ENCODE measurements around the gene ANKRD30A. TPM values are rescaled to one million over a fixed set of nuclear protein-coding genes. Genes with fewer than 3 reads are reported as not detected.
"Not testable (repeated sequence)": the region's sequence is repeated elsewhere in the genome, so short reads cannot be mapped to it uniquely, and the experiment has no call there.

The ANKRD30A gene, protein sequence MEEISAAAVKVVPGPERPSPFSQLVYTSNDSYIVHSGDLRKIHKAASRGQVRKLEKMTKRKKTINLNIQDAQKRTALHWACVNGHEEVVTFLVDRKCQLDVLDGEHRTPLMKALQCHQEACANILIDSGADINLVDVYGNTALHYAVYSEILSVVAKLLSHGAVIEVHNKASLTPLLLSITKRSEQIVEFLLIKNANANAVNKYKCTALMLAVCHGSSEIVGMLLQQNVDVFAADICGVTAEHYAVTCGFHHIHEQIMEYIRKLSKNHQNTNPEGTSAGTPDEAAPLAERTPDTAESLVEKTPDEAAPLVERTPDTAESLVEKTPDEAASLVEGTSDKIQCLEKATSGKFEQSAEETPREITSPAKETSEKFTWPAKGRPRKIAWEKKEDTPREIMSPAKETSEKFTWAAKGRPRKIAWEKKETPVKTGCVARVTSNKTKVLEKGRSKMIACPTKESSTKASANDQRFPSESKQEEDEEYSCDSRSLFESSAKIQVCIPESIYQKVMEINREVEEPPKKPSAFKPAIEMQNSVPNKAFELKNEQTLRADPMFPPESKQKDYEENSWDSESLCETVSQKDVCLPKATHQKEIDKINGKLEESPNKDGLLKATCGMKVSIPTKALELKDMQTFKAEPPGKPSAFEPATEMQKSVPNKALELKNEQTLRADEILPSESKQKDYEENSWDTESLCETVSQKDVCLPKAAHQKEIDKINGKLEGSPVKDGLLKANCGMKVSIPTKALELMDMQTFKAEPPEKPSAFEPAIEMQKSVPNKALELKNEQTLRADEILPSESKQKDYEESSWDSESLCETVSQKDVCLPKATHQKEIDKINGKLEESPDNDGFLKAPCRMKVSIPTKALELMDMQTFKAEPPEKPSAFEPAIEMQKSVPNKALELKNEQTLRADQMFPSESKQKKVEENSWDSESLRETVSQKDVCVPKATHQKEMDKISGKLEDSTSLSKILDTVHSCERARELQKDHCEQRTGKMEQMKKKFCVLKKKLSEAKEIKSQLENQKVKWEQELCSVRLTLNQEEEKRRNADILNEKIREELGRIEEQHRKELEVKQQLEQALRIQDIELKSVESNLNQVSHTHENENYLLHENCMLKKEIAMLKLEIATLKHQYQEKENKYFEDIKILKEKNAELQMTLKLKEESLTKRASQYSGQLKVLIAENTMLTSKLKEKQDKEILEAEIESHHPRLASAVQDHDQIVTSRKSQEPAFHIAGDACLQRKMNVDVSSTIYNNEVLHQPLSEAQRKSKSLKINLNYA (N-terminal part only)
- total RNA-seq: not detected
- long read RNA-seq: 0 reads

DNA sequence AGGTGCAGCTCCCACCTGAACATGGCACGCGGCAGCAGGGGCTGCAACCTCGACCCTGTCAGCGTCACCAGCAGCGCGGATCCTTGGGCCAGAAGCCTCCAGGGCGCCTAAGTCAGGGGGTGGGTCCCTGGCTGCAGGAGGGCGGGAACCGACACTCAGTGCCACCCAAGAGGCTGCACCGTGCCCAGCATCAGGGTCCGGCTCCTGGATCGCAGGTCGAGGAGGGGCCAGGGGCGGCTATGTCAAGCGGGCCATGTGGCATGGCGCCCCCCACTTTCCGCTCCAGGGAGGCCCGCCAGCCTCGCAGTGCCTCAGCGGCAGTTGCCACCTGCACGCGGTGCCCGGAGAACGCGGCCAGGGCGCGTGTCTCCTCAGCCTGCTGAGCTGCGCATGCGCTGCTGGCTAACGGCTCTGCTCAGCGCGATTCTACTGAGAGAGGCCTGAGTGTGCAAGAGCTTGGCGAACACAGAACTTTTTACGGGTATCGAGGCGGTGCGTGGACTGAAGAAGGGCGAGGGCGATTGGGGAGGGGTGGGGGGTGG lies at the start of gene ANKRD30A:
TSS of gene ANKRD30A (plus strand) at position 408 of the 542 bp plus-strand sequence. CDS start 190 bp downstream, outside the sequence.
- no peak for ATAC-seq (ENCODE audit: poor library complexity)

DNA sequence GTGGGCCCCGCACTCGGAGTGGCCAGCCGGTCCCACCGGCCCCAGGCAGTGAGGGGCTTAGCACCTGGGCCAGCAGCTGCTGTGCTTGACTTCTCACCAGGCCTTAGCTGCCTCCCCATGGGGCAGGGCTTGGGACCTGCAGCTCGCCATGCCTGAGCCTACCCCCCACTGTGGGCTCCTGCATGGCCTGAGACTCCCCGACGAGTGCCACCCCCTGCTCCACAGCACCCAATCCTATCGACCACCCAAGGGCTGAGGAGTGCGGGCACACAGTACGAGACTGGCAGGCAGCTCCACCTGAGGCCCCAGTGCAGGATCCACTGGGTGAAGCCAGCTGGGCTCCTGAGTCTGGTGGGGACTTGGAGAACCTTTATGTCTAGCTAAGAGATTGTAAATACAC lies 49.3 kb upstream of the ANKRD30A start:
- intact Hi-C loops (cut with DNase I); ATAC-seq (ENCODE audit: poor library complexity); DNase-seq: not testable (repeated sequence)

More for the DNA sequence above, at the start of gene ANKRD30A:
- intact Hi-C loops (cut with DNase I): no loop called here
- DNase-seq: no peak

DNA sequence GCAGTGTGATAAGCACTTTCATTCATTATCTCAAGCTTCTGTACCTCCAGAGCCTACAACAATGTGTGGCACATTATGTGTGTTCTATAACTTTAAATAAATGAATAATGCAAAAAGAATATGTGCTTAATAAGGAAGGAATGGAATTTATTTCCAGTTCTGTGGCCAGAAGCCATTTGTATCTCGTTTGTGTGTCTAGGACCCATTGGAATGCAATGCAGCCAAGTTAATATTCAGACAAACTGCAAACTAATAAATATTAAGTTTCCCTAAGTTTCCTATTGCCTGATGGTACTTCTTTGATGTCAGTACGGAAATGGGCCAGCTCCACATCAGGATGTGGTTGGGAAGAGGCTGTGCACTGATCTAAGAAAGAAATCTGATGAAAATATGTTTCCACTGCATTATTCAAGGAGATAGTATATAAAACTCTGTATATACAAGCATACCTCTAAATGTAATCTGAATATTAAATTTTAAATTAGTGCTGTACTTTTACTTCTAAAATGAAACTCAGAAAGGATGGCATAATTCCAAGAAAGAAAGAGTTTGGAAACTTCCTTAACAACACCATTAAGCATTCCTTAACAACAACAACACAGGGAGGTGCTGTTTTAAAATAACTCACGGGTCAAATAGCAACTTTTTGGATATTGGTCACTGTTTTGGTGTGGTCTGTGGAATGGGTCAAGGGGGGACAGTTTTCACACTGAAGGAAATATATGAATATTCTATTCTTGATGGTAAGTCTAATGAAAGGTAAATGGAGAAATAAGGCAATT lies 29.4 kb upstream of the ANKRD30A start:
- ATAC-seq (ENCODE audit: poor library complexity): no peak
- no peak for DNase-seq
- intact Hi-C loops (cut with DNase I): no loop called here

DNA sequence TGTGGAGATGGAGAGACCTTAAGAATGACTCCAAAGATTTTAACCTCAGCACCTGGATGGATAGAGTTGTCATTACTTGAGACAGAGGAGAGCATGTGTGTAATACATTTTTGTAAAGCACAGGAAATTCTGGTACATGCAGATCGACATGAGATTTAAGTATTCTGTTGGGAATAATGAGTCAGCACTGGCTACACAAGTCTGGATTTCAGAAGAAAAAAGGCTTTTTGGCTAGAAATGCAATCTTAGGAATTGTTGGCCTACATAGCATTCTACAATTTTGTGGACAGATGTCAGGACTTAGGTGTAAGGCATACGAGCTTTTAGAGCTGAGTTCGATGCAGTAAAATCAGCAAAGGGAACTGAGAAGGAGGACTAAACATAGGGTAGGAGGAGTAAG lies 24.1 kb upstream of the ANKRD30A start:
- DNase-seq (no peak), ATAC-seq (ENCODE audit: poor library complexity) (no peak)
- intact Hi-C loops (cut with DNase I): no loop called here

DNA sequence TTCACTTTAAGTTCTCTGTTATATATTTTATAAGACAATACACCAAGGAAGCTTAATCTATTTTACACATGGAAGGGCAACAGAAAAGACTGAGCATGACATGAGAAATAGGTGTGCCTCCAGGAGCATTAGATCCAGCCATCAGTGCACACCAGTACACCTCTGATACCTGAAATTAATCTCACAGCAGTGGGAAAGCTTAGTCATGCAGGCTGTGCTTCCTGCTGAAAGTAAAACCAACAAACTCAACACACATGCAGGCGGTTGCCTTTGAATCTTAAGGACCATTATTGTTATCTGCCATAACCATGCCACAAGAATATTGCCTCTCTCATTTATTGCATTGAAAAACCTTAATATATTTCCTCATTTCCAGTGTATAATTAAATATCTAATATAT lies 16.4 kb upstream of the ANKRD30A start:
- ATAC-seq (ENCODE audit: poor library complexity) (no peak), DNase-seq (no peak)
- intact Hi-C loops (cut with DNase I): no loop called here

DNA sequence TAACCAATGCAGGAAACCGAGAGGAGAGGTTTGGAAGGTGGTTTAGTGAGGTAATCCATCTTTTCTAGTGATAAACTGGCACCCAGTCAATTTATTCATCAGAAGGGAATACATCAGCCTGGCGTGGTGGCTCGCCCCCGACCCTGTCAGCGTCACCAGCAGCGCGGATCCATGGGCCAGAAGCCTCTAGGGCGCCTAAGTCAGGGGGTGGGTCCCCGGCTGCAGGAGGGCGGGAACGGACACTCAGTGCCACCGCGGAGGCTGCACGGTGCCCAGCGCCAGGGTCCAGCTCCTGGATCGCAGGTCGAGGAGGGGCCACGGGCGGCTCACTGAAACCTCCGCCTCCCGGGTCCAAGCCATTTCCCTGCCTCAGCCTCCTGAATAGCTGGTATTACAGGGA lies 866 bp upstream of the ANKRD30A start:
- ATAC-seq (ENCODE audit: poor library complexity): no peak
- no peak for DNase-seq
- intact Hi-C loops (cut with DNase I): no loop called here

DNA sequence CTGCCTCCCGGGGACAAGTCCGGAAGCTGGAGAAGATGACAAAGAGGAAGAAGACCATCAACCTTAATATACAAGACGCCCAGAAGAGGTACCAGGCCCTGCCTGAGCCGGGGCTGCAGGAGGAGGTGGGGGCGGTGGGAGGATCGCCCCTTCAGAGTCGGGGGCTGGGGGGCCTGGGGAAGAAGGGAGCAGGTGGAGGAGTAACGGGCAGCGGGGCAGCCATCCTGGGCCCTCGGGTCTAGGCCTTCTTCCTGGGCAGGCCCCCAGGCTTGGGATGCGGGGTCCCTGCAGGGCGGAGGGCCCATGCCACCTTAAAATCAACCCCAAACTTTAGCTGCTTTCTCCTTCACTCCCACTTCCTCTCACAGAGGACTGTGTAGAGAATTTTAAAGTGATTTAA lies 523 bp downstream of the ANKRD30A start:
- DNase-seq (no peak), ATAC-seq (ENCODE audit: poor library complexity) (no peak)
- intact Hi-C loops (cut with DNase I): no loop called here

DNA sequence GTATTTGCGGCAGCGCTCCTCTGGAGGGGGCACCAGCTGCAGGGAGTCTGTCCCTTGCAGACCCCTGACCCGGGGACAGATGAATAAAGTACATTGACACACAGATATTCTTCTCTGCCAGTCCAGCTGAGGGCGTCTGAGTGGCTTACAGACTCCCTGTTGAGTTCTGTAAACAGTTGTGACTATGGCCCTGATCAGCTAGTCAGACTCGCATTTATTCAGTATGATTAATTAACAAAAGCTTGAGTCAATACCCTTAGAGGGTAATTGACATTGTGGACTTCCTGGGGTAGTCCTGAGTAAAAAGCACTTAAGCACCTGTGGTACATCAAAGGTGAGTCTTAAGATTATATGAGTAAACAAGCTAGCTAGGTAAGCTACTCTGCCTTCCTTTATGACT lies 21.0 kb downstream of the ANKRD30A start:
- ATAC-seq (ENCODE audit: poor library complexity): no peak
- DNase-seq: no peak
- intact Hi-C loops (cut with DNase I): no loop called here

DNA sequence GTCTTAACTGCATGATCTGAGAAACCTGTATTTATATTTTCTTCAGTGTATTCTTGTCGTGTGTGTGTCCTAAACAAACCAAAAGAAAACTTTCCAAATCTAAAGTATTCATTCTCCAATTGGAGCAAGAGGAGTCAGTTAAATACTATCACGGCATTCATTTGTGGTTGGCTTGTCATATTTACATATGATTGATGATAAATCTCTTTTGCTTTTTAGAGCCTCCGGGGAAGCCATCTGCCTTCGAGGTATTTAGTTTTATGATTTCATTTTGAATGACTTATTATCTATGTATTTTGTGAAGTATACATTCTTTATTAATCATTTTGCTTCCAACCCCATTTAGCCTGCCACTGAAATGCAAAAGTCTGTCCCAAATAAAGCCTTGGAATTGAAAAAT lies 37.0 kb downstream of the ANKRD30A start:
- DNase-seq; ATAC-seq (ENCODE audit: poor library complexity); intact Hi-C loops (cut with DNase I): not testable (repeated sequence)

DNA sequence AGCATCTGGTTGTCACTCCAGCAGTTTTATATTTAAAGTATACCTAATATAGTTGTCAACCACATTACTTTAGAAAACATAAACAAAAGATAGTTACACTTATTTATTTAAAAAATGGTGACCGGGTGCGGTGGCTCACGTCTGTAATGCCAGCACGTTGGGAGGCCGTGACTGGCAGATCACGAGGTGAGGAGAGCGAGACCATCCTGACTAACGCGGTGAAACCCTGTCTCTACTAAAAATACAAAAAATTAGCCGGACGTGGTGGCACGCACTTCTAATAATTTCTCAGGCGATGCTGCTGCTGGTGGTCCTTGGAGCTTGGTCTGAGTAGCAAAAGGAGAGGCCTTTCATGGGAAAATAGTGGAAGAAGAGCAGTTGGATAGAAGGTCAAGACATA lies 46.5 kb downstream of the ANKRD30A start:
- intact Hi-C loops (cut with DNase I); ATAC-seq (ENCODE audit: poor library complexity): not testable (repeated sequence)
- peak; percentile 27 for DNase-seq

DNA sequence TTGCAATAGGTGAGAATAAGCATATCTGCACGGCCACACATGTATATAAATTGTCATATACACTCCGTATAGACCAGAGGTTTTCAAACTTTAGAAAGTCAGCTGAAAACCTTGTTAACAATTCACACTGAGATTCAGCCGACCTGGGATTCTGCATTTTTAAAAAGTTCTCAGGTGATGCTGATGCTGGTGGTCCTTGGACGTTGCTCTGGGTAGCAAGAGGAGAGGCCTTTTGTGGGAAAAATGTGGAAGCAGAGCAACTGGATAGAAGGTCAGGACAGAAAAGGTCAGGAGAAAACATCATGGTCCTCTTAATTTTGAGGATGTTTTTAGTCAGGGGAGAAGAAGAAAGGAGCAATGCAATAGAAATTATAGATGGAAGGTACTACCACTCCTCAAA lies 52.9 kb downstream of the ANKRD30A start:
- intact Hi-C loops (cut with DNase I); ATAC-seq (ENCODE audit: poor library complexity); DNase-seq: not testable (repeated sequence)

DNA sequence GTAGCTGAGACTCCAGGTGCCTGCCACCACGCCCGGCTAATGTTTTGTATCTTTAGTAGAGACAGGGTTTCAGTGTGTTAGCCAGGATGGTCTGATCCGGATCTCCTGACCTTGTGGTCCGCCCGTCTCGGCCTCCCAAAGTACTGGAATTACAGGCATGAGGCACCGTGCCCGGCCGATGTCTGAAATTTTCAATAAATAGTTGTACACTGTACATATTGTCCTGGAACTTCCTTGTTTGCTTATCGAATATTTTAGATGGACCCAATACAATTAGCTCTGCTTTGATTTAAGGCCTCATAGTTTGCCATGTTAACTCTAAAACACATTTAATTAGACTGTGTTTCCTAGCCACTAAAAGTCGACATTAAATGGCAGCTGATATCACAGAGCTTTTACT lies 57.3 kb downstream of the ANKRD30A start:
- DNase-seq; ATAC-seq (ENCODE audit: poor library complexity); intact Hi-C loops (cut with DNase I): not testable (repeated sequence)

DNA sequence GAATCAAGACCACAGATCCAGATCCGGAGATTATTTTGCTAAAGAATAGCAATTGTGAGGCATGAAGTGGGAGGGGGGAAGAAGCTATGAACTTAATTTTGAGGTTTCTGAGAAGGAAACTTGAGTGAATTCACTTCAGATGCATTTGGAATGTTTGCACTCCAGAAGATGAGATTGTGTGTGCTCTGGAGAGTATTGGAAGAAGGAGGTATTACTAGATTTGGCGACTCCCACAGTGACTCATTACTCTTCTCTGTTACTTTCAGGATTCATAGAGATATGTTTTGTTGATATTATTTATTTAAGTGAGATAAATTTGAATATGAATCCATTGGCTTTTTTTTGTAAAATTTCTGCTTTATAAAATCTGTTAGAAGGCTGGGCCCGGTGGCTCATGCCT lies 80.7 kb downstream of the ANKRD30A start:
- intact Hi-C loops (cut with DNase I): no loop called here
- no peak for DNase-seq
- ATAC-seq (ENCODE audit: poor library complexity): no peak

DNA sequence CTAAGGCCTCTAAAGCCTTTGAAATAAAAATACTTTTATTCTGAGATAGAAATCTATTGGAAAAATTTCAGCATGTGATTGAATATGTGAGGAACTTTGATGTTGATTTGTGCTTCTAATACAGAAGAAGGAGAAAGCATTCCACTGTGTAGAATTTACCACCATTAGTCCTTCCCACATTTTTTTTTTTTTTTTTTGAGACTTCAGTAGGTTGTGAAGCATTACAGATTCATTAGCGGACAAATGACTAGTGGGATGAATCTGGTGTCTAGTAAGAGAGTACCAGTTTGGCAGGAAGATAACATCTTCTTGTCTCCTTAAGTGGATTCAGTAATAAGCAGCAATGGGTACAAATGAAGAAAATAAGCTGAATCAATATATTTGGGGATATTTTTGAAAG lies 95.5 kb downstream of the ANKRD30A start:
- no peak for ATAC-seq (ENCODE audit: poor library complexity)
- DNase-seq: no peak
- intact Hi-C loops (cut with DNase I): no loop called here

DNA sequence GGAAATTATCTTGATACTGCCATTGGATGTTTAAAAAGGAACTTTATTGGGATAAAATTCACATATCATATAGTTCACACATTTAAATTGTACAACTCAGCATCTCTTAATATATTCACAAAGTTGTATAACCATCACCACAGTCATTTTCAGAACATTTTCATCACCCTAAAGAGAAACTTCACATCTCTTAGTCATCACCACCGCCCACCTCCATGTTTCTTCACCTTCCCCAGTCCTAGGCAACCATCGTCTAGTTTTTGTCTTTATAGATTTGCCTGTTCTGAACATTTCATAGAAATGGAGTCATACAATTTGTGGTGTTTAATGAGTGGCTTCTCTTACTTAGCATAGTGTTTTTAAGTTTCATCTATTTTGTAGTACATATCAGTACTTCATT lies 96.6 kb downstream of the ANKRD30A start:
- intact Hi-C loops (cut with DNase I): no loop called here
- no peak for DNase-seq
- no peak for ATAC-seq (ENCODE audit: poor library complexity)

DNA sequence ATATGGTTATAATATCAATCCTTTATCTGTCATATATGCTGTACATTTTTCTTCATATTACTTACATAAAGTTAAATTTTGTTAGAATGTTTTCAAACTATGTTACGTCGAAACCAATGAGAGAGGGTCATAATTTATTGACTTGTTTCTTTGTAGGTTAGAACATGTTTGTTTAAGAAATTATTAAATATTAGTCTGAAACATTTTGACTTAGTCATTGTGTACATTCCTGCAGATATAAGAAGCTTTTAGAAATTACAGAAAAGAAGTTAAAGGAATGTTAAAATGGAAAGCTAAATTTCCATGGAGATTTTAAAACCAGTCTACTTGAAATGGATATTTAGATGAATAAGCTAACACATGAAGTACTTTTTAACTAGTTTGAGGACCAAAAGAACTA lies 99.8 kb downstream of the ANKRD30A start:
- DNase-seq (no peak), ATAC-seq (ENCODE audit: poor library complexity) (no peak)
- intact Hi-C loops (cut with DNase I): no loop called here

DNA sequence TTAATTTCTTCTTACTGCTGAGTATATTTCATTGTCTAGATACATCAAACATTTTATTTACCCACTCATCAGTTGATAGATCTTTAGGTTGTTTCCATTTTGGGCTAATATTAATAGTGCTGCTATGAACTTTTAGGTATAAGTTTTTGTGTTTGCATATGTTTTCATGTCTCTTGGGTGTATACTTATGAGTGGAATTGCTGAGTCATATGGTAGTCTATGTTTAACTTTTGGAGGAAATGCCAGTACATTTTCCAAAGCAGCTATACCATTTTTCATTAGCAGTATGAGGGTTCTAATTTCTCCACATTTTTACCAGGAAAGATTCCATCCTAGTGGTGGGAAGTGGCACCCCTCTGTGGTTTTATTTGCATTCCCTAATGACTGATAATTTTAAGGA lies 101.1 kb downstream of the ANKRD30A start:
- intact Hi-C loops (cut with DNase I): no loop called here
- ATAC-seq (ENCODE audit: poor library complexity) (no peak), DNase-seq (no peak)

DNA sequence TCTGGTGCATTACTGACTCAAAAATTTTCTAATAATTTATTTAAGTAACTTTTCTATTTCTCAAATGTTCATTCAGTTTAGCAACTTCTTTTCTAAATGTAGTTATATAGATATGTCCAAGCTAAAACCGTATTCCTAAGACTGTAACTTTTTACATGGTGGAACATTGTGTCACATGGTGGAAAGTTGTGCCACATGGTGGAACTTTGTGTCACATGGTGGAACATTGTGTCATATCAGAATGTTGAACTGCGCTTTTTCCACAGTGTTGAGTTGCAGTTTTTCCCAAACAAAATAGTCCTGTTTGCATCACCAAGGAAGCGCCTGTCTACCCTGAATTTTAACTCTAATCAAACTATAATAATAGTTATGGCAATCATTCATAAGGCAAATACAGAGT lies 109.3 kb downstream of the ANKRD30A start:
- intact Hi-C loops (cut with DNase I): no loop called here
- DNase-seq: no peak
- no peak for ATAC-seq (ENCODE audit: poor library complexity)
